Measurements from ENCODE around the gene CLSTN2. TPM values are rescaled to one million over a fixed set of nuclear protein-coding genes. Genes with fewer than 3 reads are reported as not detected.

CLSTN2 gene
- total RNA-seq, 1 experiment from 2014 or later, result not detected

GRCh38 chr3:140276703-140277102 is 341.7 kb downstream of the CLSTN2 start:
- Histone ChIP-seq H3F3A (ENCODE audit: insufficient read depth, low read depth) (no peaks in the 10 kb centered on the region), H3K4me2 (no peak overlapping the region), H3K9me2 (ENCODE audit: insufficient read depth) (no peaks in the 10 kb centered on the region), H3K9me3 (ENCODE audit: insufficient read depth, low read depth) (no peaks in the 10 kb centered on the region), H3K4me1 (replicated peaks; ENCODE audit: insufficient read depth) (no peaks in the 10 kb centered on the region), H3K36me3 (ENCODE audit: low read depth) (no peaks in the 10 kb centered on the region), H2AFZ (no peak overlapping the region), H3K27ac (no peak overlapping the region), H3K27me3 (ENCODE audit: insufficient read depth, low read depth) (no peaks in the 10 kb centered on the region), H3K4me3 (no peak overlapping the region), H4K20me1 (ENCODE audit: insufficient read depth) (no peaks in the 10 kb centered on the region), H3K79me2 (ENCODE audit: low read depth) (no peaks in the 10 kb centered on the region)
- DNase-seq, result peak in 1 of 2 experiments; percentile 10
- intact Hi-C loops (cut with micrococcal nuclease; ENCODE audit: unreplicated experiment), result no loop called here
- TF ChIP-seq, protein P1, sequence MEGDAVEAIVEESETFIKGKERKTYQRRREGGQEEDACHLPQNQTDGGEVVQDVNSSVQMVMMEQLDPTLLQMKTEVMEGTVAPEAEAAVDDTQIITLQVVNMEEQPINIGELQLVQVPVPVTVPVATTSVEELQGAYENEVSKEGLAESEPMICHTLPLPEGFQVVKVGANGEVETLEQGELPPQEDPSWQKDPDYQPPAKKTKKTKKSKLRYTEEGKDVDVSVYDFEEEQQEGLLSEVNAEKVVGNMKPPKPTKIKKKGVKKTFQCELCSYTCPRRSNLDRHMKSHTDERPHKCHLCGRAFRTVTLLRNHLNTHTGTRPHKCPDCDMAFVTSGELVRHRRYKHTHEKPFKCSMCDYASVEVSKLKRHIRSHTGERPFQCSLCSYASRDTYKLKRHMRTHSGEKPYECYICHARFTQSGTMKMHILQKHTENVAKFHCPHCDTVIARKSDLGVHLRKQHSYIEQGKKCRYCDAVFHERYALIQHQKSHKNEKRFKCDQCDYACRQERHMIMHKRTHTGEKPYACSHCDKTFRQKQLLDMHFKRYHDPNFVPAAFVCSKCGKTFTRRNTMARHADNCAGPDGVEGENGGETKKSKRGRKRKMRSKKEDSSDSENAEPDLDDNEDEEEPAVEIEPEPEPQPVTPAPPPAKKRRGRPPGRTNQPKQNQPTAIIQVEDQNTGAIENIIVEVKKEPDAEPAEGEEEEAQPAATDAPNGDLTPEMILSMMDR (conservative IDR thresholded peaks at IDR 0.05), result peak; percentile 48
- no peak for TF ChIP-seq EZH2 (IDR thresholded peaks at IDR 0.05; ENCODE audit: low read depth)
- CTCF ChIA-PET, result no interaction called here
- POLR2A ChIA-PET (ENCODE audit: unreplicated experiment), result no interaction called here
- BruUV-seq (replicated peaks), result no TSS peak

DNA sequence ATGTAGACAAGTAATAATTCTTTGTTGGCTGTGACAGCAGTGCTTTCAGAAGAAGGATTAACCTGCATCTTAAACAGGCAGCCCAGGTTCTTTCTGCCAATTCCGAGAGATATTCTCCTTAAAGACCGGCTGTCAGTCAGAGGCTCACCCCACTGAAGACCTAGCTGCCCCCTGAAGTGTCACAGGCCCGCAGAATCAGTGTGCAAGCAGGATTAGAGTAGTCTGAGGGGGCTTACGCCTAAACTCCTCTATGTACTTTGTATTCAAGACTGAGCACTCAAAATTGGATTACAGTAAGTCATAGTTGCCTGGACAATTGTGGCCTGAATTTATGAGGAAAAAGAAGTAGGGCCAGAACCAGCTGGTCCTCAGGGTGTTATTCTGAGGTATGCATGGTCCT is 342.9 kb downstream of the CLSTN2 start:
- POLR2A ChIA-PET (ENCODE audit: unreplicated experiment), result no interaction called here
- CTCF ChIA-PET, result no interaction called here
- no peaks in the 10 kb centered on the region for H3K36me3 ChIP-seq (ENCODE audit: low read depth)
- TF ChIP-seq EZH2 (IDR thresholded peaks at IDR 0.05; ENCODE audit: low read depth), result no peak
- H3F3A ChIP-seq (ENCODE audit: insufficient read depth, low read depth), result no peaks in the 10 kb centered on the region
- no peak overlapping the region for H3K27ac ChIP-seq
- H3K4me3 ChIP-seq, result no peak overlapping the region
- no peaks in the 10 kb centered on the region for H3K9me2 ChIP-seq (ENCODE audit: insufficient read depth)
- no peak for DNase-seq
- no peak overlapping the region for H3K4me2 ChIP-seq
- H3K4me1 ChIP-seq (replicated peaks; ENCODE audit: insufficient read depth), result no peaks in the 10 kb centered on the region
- BruUV-seq (replicated peaks), result no TSS peak
- H3K9me3 ChIP-seq (ENCODE audit: insufficient read depth, low read depth), result no peaks in the 10 kb centered on the region
- intact Hi-C loops (cut with micrococcal nuclease; ENCODE audit: unreplicated experiment), result no loop called here
- H2AFZ ChIP-seq, result no peak overlapping the region
- H3K27me3 ChIP-seq (ENCODE audit: insufficient read depth, low read depth), result no peaks in the 10 kb centered on the region
- no peaks in the 10 kb centered on the region for H3K79me2 ChIP-seq (ENCODE audit: low read depth)
- no peaks in the 10 kb centered on the region for H4K20me1 ChIP-seq (ENCODE audit: insufficient read depth)

DNA sequence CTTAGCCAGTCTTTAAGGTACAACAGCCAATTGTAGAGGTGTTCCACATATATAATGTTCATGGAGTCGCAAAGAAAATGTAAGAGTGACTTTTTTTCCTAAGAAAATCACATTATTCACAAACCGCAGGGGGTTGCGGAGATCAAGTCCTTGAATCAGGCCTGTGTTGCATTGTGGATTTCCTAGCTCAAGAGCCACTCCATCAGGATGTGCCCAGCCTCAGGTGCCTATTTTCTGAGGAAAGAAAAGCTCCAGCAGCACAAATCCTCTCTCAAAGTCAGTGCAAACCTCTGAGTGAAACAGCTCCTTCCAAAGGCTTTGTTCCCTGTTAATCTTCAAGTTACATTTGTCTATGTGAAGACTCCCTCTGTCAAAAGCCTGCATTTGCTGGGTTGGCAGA is 349.4 kb downstream of the CLSTN2 start:
- no peak overlapping the region for H3K4me2 ChIP-seq
- H3K27me3 ChIP-seq (ENCODE audit: insufficient read depth, low read depth), result no peaks in the 10 kb centered on the region
- no peaks in the 10 kb centered on the region for H3K36me3 ChIP-seq (ENCODE audit: low read depth)
- no TSS peak for BruUV-seq (replicated peaks)
- no peak overlapping the region for H2AFZ ChIP-seq
- DNase-seq, result no peak
- no peak overlapping the region for H3K4me3 ChIP-seq
- no peaks in the 10 kb centered on the region for H3K79me2 ChIP-seq (ENCODE audit: low read depth)
- TF ChIP-seq, protein P1 (conservative IDR thresholded peaks at IDR 0.05), result no peak
- TF ChIP-seq EZH2 (IDR thresholded peaks at IDR 0.05; ENCODE audit: low read depth), result no peak
- H3K27ac ChIP-seq, result no peak overlapping the region
- ChIA-PET CTCF (no interaction called here), POLR2A (ENCODE audit: unreplicated experiment) (no interaction called here)
- no peaks in the 10 kb centered on the region for H3K9me3 ChIP-seq (ENCODE audit: insufficient read depth, low read depth)
- peaks cover 3% of the 10 kb centered on the region; the same call in 1 of the 2 replicates for H3K4me1 ChIP-seq (replicated peaks; ENCODE audit: insufficient read depth)
- intact Hi-C loops (cut with micrococcal nuclease; ENCODE audit: unreplicated experiment), result no loop called here
- no peaks in the 10 kb centered on the region for H3F3A ChIP-seq (ENCODE audit: insufficient read depth, low read depth)
- no peaks in the 10 kb centered on the region for H3K9me2 ChIP-seq (ENCODE audit: insufficient read depth)
- H4K20me1 ChIP-seq (ENCODE audit: insufficient read depth), result no peaks in the 10 kb centered on the region

DNA sequence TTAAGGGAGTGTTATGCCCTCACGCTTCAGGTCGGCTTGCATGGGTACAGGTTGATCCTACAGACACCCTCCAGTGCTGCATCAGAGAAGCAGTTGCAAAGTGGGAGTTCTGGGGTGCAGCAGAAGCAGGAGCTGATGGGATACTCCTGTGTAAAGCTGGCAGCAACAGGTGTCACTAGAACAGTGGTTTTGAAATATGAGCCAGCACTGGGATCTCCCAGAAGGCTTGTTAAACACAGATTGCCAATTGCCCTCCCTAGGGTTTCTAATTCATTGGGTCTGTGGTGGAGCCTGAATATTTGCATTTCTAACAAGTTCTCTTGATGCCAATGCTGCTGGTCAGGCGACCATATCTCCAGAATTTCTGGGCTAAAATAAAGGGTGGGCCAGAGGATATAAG is 350.4 kb downstream of the CLSTN2 start:
- no peak overlapping the region for H3K4me3 ChIP-seq
- CTCF ChIA-PET, result no interaction called here

More for the DNA sequence above, 350.4 kb downstream of the CLSTN2 start:
- Histone ChIP-seq H3K36me3 (ENCODE audit: low read depth) (no peaks in the 10 kb centered on the region), H3K79me2 (ENCODE audit: low read depth) (no peaks in the 10 kb centered on the region), H3K4me1 (replicated peaks; ENCODE audit: insufficient read depth) (peaks cover 13% of the 10 kb centered on the region; the same call in 1 of the 2 replicates), H3K9me3 (ENCODE audit: insufficient read depth, low read depth) (no peaks in the 10 kb centered on the region), H3F3A (ENCODE audit: insufficient read depth, low read depth) (no peaks in the 10 kb centered on the region), H3K27me3 (ENCODE audit: insufficient read depth, low read depth) (no peaks in the 10 kb centered on the region), H3K9me2 (ENCODE audit: insufficient read depth) (no peaks in the 10 kb centered on the region), H2AFZ (no peak overlapping the region), H3K27ac (no peak overlapping the region), H4K20me1 (ENCODE audit: insufficient read depth) (no peaks in the 10 kb centered on the region), H3K4me2 (no peak overlapping the region)
- BruUV-seq (replicated peaks), result no TSS peak
- no peak for TF ChIP-seq EZH2 (IDR thresholded peaks at IDR 0.05; ENCODE audit: low read depth)
- TF ChIP-seq, protein P1 (conservative IDR thresholded peaks at IDR 0.05), result no peak
- no peak for DNase-seq
- POLR2A ChIA-PET (ENCODE audit: unreplicated experiment), result no interaction called here
- intact Hi-C loops (cut with micrococcal nuclease; ENCODE audit: unreplicated experiment), result no loop called here

Data from PC-9 (cell line).